Parathyroid adenoma (tissue), 2 donors: ENCODE data around the gene CACNB2.

Experiments used
- H2AFZ ChIP-seq: fragments of 300-600 bp; sonication (generic); one replicate; pipeline ENCODE4 v1.7.0; 2017; ENCODE audit warnings: antibody characterized with exemption, mild to moderate bottlenecking
- H3K27ac ChIP-seq: fragments of 300-600 bp; sonication (generic); one replicate; pipeline ENCODE4 v1.7.0; 2017
- H3K27me3 ChIP-seq: fragments of 300-600 bp; sonication (generic); one replicate; pipeline ENCODE4 v1.7.0; 2017; ENCODE audit warnings: low read length; ENCODE audit not compliant: control insufficient read depth, insufficient read depth
- H3K36me3 ChIP-seq: fragments of 300-600 bp; sonication (generic); one replicate; pipeline ENCODE4 v1.7.0; 2017; ENCODE audit warnings: low read length; ENCODE audit not compliant: control insufficient read depth, insufficient read depth
- H3K4me1 ChIP-seq: fragments of 300-600 bp; sonication (generic); one replicate; pipeline ENCODE4 v1.7.0; 2017; ENCODE audit warnings: control low read depth
- H3K4me2 ChIP-seq: fragments of 300-600 bp; sonication (generic); one replicate; pipeline ENCODE4 v1.7.0; 2017; ENCODE audit warnings: low read length
- H3K4me3 ChIP-seq: fragments of 300-600 bp; sonication (generic); one replicate; pipeline ENCODE4 v1.7.0; 2017; ENCODE audit warnings: low read depth, low read length
- H3K79me2 ChIP-seq: fragments of 300-600 bp; sonication (generic); one replicate; pipeline ENCODE4 v1.7.0; 2017; ENCODE audit warnings: control low read depth
- H3K9ac ChIP-seq: fragments of 300-600 bp; sonication (generic); one replicate; pipeline ENCODE4 v1.7.0; 2017; ENCODE audit warnings: mild to moderate bottlenecking
- H3K9me3 ChIP-seq: fragments of 300-600 bp; sonication (generic); one replicate; pipeline ENCODE4 v1.7.0; 2017; ENCODE audit warnings: low read length; ENCODE audit not compliant: control insufficient read depth
- CTCF ChIP-seq: fragments of 300-600 bp; sonication (generic); IDR thresholded peaks from one replicate; pipeline ENCODE4 v1.7.0; 2017; ENCODE audit warnings: antibody characterized with exemption, mild to moderate bottlenecking
- donor health status: primary hyperparathyroidism.

CACNB2 gene

GRCh38 chr10:18323916-18324315 is 183.7 kb downstream of the CACNB2 start:
- Histone ChIP-seq H3K27ac (no peak overlapping the region), H3K27me3 (no peaks in the 10 kb centered on the region), H3K4me1 (no peaks in the 10 kb centered on the region), H3K9ac (no peak overlapping the region), H3K79me2 (no peaks in the 10 kb centered on the region), H2AFZ (no peak overlapping the region), H3K9me3 (no peaks in the 10 kb centered on the region), H3K36me3 (no peaks in the 10 kb centered on the region), H3K4me3 (no peak overlapping the region), H3K4me2 (no peak overlapping the region)
- no peak for TF ChIP-seq CTCF

DNA sequence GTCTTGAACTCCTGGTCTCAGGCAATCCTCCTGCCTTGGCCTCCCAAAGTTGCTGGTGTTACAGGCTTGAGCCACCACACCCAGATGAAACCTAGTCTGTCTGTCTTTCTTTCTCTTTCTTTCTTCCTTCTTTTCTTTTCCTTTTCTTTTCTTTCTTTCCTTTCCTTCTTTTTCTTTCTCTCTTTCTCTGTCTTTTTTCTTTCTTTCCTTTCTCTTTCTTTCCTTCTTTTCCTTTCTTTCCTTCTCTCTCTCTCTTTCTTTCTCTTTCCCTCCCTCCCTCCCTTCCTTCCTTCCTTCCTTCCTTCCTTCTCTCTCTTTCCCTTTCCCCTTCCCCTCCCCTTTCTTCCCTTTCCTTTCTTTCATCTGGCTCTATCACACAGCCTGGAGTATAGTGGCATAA is 185.2 kb downstream of the CACNB2 start:
- no peak for TF ChIP-seq CTCF
- no peaks in the 10 kb centered on the region for H3K79me2 ChIP-seq
- H3K36me3 ChIP-seq = no peaks in the 10 kb centered on the region
- H3K4me2 ChIP-seq = no peak overlapping the region
- H3K27ac ChIP-seq = no peak overlapping the region
- no peak overlapping the region for H3K9ac ChIP-seq
- no peak overlapping the region for H2AFZ ChIP-seq
- H3K4me3 ChIP-seq = no peak overlapping the region
- no peaks in the 10 kb centered on the region for H3K4me1 ChIP-seq
- H3K27me3 ChIP-seq = no peaks in the 10 kb centered on the region
- no peaks in the 10 kb centered on the region for H3K9me3 ChIP-seq

DNA sequence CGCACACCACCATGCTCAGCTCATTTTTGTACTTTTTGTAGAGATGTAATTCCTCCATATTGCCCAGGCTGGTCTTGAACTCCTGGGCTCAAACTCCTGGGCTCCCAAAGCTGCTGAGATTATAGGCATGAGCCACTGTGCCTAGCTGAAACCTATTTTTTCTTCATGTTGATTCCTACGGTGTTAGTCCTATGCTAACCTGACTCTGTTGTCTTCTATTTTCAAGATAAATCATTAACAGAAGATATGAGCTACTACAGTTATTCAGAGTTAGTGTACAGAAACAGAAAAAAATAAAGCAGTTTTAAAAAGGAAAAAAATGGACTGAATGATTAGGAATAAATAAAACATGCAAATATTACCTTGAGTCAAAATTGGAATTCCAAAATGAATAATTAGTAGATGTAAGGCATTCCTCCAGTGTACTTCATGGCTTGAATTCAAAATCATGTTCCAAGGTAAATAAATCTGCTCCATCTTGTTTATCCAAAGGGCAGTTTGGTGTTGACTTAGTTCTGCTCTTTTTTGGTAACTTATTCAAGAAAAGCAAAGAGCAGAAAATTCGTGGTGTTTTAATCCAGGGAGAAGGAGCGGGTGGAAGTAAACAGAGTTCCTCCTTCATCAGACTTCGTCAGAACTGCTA is 185.8 kb downstream of the CACNB2 start:
- Histone ChIP-seq H3K27me3 (no peaks in the 10 kb centered on the region), H3K79me2 (no peaks in the 10 kb centered on the region), H3K4me1 (no peaks in the 10 kb centered on the region), H3K4me3 (no peak overlapping the region), H3K27ac (no peak overlapping the region), H3K4me2 (no peak overlapping the region), H3K9ac (no peak overlapping the region), H3K36me3 (no peaks in the 10 kb centered on the region), H3K9me3 (no peaks in the 10 kb centered on the region), H2AFZ (no peak overlapping the region)
- TF ChIP-seq CTCF = no peak

DNA sequence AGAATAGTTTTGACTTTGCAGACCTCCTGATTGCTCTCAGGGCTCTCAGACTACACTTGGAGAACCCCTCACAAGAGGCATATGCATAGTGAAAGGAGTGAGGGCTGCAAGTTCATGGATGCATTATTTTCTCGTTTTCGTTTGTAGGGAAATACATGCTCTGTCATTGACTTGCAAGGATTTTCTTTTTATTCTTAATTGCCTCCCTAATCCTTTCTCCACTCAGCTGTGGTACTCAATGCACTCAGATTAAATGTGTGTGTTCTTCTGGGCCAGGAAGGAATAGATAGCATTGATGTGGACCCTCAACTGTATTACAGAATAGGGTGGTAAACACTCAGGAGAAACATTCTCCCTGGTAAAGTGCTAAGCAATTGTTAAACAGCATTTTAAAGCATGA is 188.7 kb downstream of the CACNB2 start:
- no peak for TF ChIP-seq CTCF
- no peak overlapping the region for H2AFZ ChIP-seq
- no peak overlapping the region for H3K4me3 ChIP-seq
- no peak overlapping the region for H3K9ac ChIP-seq
- H3K27ac ChIP-seq = no peak overlapping the region
- no peaks in the 10 kb centered on the region for H3K79me2 ChIP-seq
- H3K9me3 ChIP-seq = no peaks in the 10 kb centered on the region
- H3K27me3 ChIP-seq = no peaks in the 10 kb centered on the region
- no peaks in the 10 kb centered on the region for H3K4me1 ChIP-seq
- no peaks in the 10 kb centered on the region for H3K36me3 ChIP-seq
- H3K4me2 ChIP-seq = no peak overlapping the region

DNA sequence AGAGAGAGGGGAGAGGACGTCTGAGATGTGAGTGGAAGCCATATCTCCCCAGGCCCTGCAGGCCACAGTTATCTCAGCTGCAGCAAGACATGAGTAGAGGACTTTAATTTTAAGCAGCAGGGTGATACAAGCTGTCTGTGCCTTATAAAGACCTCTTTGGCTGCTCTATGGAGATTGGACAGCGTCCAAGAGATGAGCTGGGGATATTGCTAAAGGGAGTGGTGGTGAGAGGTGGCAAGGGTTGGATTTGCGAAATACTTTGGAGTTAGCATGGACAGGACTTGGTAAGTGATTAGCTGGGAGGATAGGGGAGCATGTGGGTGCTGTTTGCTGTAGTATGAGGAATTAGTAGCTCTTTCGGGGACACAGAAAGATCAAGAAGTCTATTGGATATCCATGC is 191.8 kb downstream of the CACNB2 start:
- Histone ChIP-seq H3K36me3 (no peaks in the 10 kb centered on the region), H3K79me2 (no peaks in the 10 kb centered on the region), H3K4me2 (no peak overlapping the region), H3K9me3 (no peaks in the 10 kb centered on the region), H3K4me3 (no peak overlapping the region), H2AFZ (no peak overlapping the region), H3K27ac (no peak overlapping the region), H3K27me3 (no peaks in the 10 kb centered on the region), H3K4me1 (no peaks in the 10 kb centered on the region), H3K9ac (no peak overlapping the region)
- no peak for TF ChIP-seq CTCF
